Immature natural killer cell (primary cell): ENCODE measurements around the gene ZFYVE26. TPM values are rescaled to one million over a fixed set of nuclear protein-coding genes. Genes with fewer than 3 reads are reported as not detected.
"Not testable (repeated sequence)": the region's sequence is repeated elsewhere in the genome, so short reads cannot be mapped to it uniquely, and the experiment has no call there.

Source experiments
- DNase-seq, 3 donors: peaks; one replicate each; pipeline ENCODE4 v3.0.0; 2022; ENCODE audit warnings: mixed read lengths in 1 of 3
- H3K27ac Mint-ChIP-seq, 6 donors: one replicate each; pipeline ENCODE4 v1.8.0; 2020; ENCODE audit warnings: mixed read lengths in 6 of 6, mild to moderate bottlenecking in 5 of 6, inconsistent platforms in 4 of 6, moderate library complexity in 3 of 6
- H3K27me3 Mint-ChIP-seq, 3 donors: one replicate each; pipeline ENCODE4 v1.8.0; 2020 to 2021; ENCODE audit warnings: low read depth in 3 of 3, mild to moderate bottlenecking in 3 of 3, mixed read lengths in 3 of 3, moderate library complexity in 3 of 3, inconsistent platforms in 1 of 3
- H3K36me3 Mint-ChIP-seq, 3 donors: one replicate each; pipeline ENCODE4 v1.8.0; 2020; ENCODE audit warnings: mixed read lengths in 3 of 3, inconsistent platforms in 2 of 3, mild to moderate bottlenecking in 2 of 3
- H3K4me1 Mint-ChIP-seq, 2 donors: one replicate each; pipeline ENCODE4 v1.8.0; 2020; ENCODE audit warnings: inconsistent platforms in 2 of 2, mild to moderate bottlenecking in 2 of 2, mixed read lengths in 2 of 2, moderate library complexity in 1 of 2
- H3K4me3 Mint-ChIP-seq, 5 donors: one replicate each; pipeline ENCODE4 v1.8.0; 2020; ENCODE audit warnings: mild to moderate bottlenecking in 5 of 5, mixed read lengths in 5 of 5, inconsistent platforms in 3 of 5, moderate library complexity in 3 of 5
- H3K9me3 Mint-ChIP-seq, 6 donors: one replicate each; pipeline ENCODE4 v1.8.0; 2020; ENCODE audit warnings: mild to moderate bottlenecking in 6 of 6, mixed read lengths in 6 of 6, inconsistent platforms in 4 of 6, moderate library complexity in 3 of 6
- polyA plus RNA-seq, 3 donors: library from polyadenylated mRNA; unstranded; fragments of 300-500 nt; fragmentation: Illumina TruSeq; gene quantifications; one replicate each; pipeline ENCODE4 v1.2.3, GENCODE V29; 2021

Gene ZFYVE26
- polyA plus RNA-seq, 3 donors from 2014 or later, result 3.1 to 4.3 TPM; not detected in 1

DNA sequence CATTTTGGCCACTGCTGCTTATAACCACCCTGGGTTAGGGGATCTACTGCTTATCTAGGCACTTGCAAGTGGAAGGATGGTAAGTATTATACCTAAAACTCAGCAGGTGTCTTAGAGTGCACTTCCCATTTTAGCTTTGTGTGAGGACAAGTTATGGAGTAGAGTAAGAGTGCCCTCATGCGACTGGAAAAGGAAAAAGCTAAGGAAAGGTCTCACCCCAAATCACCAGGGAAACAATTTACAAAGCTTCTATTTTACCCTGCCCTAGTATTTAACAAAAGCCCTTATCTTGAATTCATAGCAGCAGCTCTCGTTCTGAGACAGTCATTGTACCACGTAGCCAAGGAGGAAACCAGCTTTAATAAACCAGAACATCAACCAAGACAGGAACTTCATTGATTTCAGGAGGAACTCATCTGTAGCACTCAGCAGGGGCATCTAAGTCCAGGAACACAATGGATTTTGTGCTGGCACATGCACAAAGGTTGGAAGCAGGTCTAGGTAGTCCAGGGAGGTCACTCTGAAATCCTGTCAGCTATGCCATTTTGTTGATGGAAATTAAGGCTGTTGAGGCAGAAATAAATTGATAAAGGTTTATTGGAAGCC lies 111.8 kb downstream of the ZFYVE26 start:
- no peak overlapping the region for H3K4me3 Mint-ChIP-seq
- no peaks in the 10 kb centered on the region for H3K4me1 Mint-ChIP-seq
- H3K27me3 Mint-ChIP-seq, result peaks cover 0 to 5% (median 0%) of the 10 kb centered on the region in 3 donors
- DNase-seq, result peak; percentile 42 to 54 (median 49)
- no peaks in the 10 kb centered on the region for H3K9me3 Mint-ChIP-seq
- no peaks in the 10 kb centered on the region for H3K36me3 Mint-ChIP-seq
- H3K27ac Mint-ChIP-seq, result no peak overlapping the region

- H3K4me3 Mint-ChIP-seq, result no peak overlapping the region
- peaks cover 0 to 5% (median 0%) of the 10 kb centered on the region in 3 donors for H3K27me3 Mint-ChIP-seq
- no peaks in the 10 kb centered on the region for H3K4me1 Mint-ChIP-seq
- no peak for DNase-seq
- no peaks in the 10 kb centered on the region for H3K9me3 Mint-ChIP-seq
- H3K36me3 Mint-ChIP-seq, result no peaks in the 10 kb centered on the region
- no peak overlapping the region for H3K27ac Mint-ChIP-seq
Measured at GRCh38 chr14:67703997-67704396, 112.4 kb downstream of the ZFYVE26 start.

GRCh38 chr14:67701492-67701891 lies 114.9 kb downstream of the ZFYVE26 start, which contains the start of gene RDH12:
RDH12 (plus strand) TSS chr14:67701886; CDS start chr14:67722643, 20,757 bp downstream.
- not testable (repeated sequence) for H3K9me3 Mint-ChIP-seq, H3K27me3 Mint-ChIP-seq, H3K4me3 Mint-ChIP-seq, H3K4me1 Mint-ChIP-seq, H3K36me3 Mint-ChIP-seq, H3K27ac Mint-ChIP-seq, DNase-seq

GRCh38 chr14:67698179-67698578 lies 118.2 kb downstream of the ZFYVE26 start:
- no peak overlapping the region for H3K4me3 Mint-ChIP-seq
- no peaks in the 10 kb centered on the region for H3K9me3 Mint-ChIP-seq
- H3K4me1 Mint-ChIP-seq, result peaks cover 18% of the 10 kb centered on the region in 2 donors
- H3K27me3 Mint-ChIP-seq, result peaks cover 0 to 3% (median 0%) of the 10 kb centered on the region in 3 donors
- no peak for DNase-seq
- no peaks in the 10 kb centered on the region for H3K36me3 Mint-ChIP-seq
- H3K27ac Mint-ChIP-seq, result no peak overlapping the region

GRCh38 chr14:67697006-67697405 lies 119.4 kb downstream of the ZFYVE26 start:
- no peak overlapping the region for H3K27ac Mint-ChIP-seq
- peaks cover 18% of the 10 kb centered on the region in 2 donors for H3K4me1 Mint-ChIP-seq
- peaks cover 0 to 3% (median 0%) of the 10 kb centered on the region in 3 donors for H3K27me3 Mint-ChIP-seq
- H3K4me3 Mint-ChIP-seq, result no peak overlapping the region
- H3K36me3 Mint-ChIP-seq, result peaks cover 0 to 5% (median 0%) of the 10 kb centered on the region in 3 donors
- no peaks in the 10 kb centered on the region for H3K9me3 Mint-ChIP-seq
- no peak for DNase-seq

Other genes starting within 250 kb of the ZFYVE26 start
- 10 to 100 TPM; 28.8 to 41.9 (median 37.3) TPM for gene PIGH, start 216.3 kb downstream of the ZFYVE26 start, polyA plus RNA-seq
- gene ARG2, start 196.7 kb downstream of the ZFYVE26 start, polyA plus RNA-seq, result 1 to 10 TPM in 2 of 3 donors, under 1 TPM in 1; 0.41 to 2.0 (median 1.8) TPM
- gene VTI1B, start 142.0 kb downstream of the ZFYVE26 start, polyA plus RNA-seq, result 100 to 1,000 TPM in 2 of 3 donors, 10 to 100 TPM in 1; 75.0 to 118 (median 104) TPM
- gene RDH11, start 120.8 kb downstream of the ZFYVE26 start, polyA plus RNA-seq, result 100 to 1,000 TPM in 1 of 3 donors, 10 to 100 TPM in 2; 62.7 to 113 (median 76.1) TPM
- under 1 TPM in 1 of 3 donors, not detected in 2; 0.17 TPM for gene RDH12, start 114.7 kb downstream of the ZFYVE26 start, polyA plus RNA-seq
- 10 to 100 TPM; 17.6 to 20.8 (median 17.7) TPM for gene RAD51B, start 3.2 kb upstream of the ZFYVE26 start, polyA plus RNA-seq